ENCODE results near the gene LPIN1. TPM values are rescaled to one million over a fixed set of nuclear protein-coding genes. Genes with fewer than 3 reads are reported as not detected.

LPIN1 gene
- total RNA-seq, 1 donor from 2014 or later, result 48.8 TPM

GRCh38 chr2:11870064-11870463 is 123.6 kb downstream of the LPIN1 start:
- no peaks in the 10 kb centered on the region for H3K36me3 Mint-ChIP-seq (ENCODE audit: low read depth)
- no peaks in the 10 kb centered on the region for H3K9me3 Mint-ChIP-seq
- intact Hi-C loops (cut with micrococcal nuclease), result no loop called here
- no peaks in the 10 kb centered on the region for H3K4me1 Mint-ChIP-seq (ENCODE audit: low read depth)
- DNase-seq (ENCODE audit: low spot score), result no peak
- H3K27ac Mint-ChIP-seq, result no peak overlapping the region
- no peak overlapping the region for H3K4me3 Mint-ChIP-seq (ENCODE audit: low read depth)
- H3K27me3 Mint-ChIP-seq (ENCODE audit: low read depth), result peaks cover 10% of the 10 kb centered on the region

GRCh38 chr2:11870584-11870983 is 124.2 kb downstream of the LPIN1 start:
- H3K27me3 Mint-ChIP-seq (ENCODE audit: low read depth), result peaks cover 10% of the 10 kb centered on the region

GRCh38 chr2:11871421-11871820 is 125.0 kb downstream of the LPIN1 start:
- no peak overlapping the region for H3K27ac Mint-ChIP-seq
- H3K4me1 Mint-ChIP-seq (ENCODE audit: low read depth), result no peaks in the 10 kb centered on the region
- no peak overlapping the region for H3K4me3 Mint-ChIP-seq (ENCODE audit: low read depth)
- H3K9me3 Mint-ChIP-seq, result no peaks in the 10 kb centered on the region
- peaks cover 10% of the 10 kb centered on the region for H3K27me3 Mint-ChIP-seq (ENCODE audit: low read depth)
- no peak for DNase-seq (ENCODE audit: low spot score)
- H3K36me3 Mint-ChIP-seq (ENCODE audit: low read depth), result no peaks in the 10 kb centered on the region
- intact Hi-C loops (cut with micrococcal nuclease), result no loop called here

More at GRCh38 chr2:11870584-11870983, 124.2 kb downstream of the LPIN1 start:
- Mint-ChIP-seq H3K4me3 (ENCODE audit: low read depth) (no peak overlapping the region), H3K4me1 (ENCODE audit: low read depth) (no peaks in the 10 kb centered on the region), H3K36me3 (ENCODE audit: low read depth) (no peaks in the 10 kb centered on the region), H3K27ac (no peak overlapping the region), H3K9me3 (no peaks in the 10 kb centered on the region)
- no peak for DNase-seq (ENCODE audit: low spot score)
- intact Hi-C loops (cut with micrococcal nuclease), result no loop called here

- DNase-seq (ENCODE audit: low spot score), result no peak
- H3K4me3 Mint-ChIP-seq (ENCODE audit: low read depth), result no peak overlapping the region
- H3K4me1 Mint-ChIP-seq (ENCODE audit: low read depth), result no peaks in the 10 kb centered on the region
- intact Hi-C loops (cut with micrococcal nuclease), result no loop called here
- H3K27ac Mint-ChIP-seq, result no peak overlapping the region
- no peaks in the 10 kb centered on the region for H3K9me3 Mint-ChIP-seq
- H3K36me3 Mint-ChIP-seq (ENCODE audit: low read depth), result no peaks in the 10 kb centered on the region
- peaks cover 10% of the 10 kb centered on the region for H3K27me3 Mint-ChIP-seq (ENCODE audit: low read depth)
Measured at GRCh38 chr2:11872247-11872947, 126.0 kb downstream of the LPIN1 start.

- Mint-ChIP-seq H3K9me3 (no peaks in the 10 kb centered on the region), H3K27me3 (ENCODE audit: low read depth) (peaks cover 8% of the 10 kb centered on the region), H3K27ac (no peak overlapping the region), H3K36me3 (ENCODE audit: low read depth) (no peaks in the 10 kb centered on the region), H3K4me3 (ENCODE audit: low read depth) (no peak overlapping the region), H3K4me1 (ENCODE audit: low read depth) (no peaks in the 10 kb centered on the region)
- intact Hi-C loops (cut with micrococcal nuclease), result no loop called here
- no peak for DNase-seq (ENCODE audit: low spot score)
Measured at GRCh38 chr2:11872948-11873269, 126.5 kb downstream of the LPIN1 start.

- Mint-ChIP-seq H3K27me3 (ENCODE audit: low read depth) (peaks cover 8% of the 10 kb centered on the region), H3K4me1 (ENCODE audit: low read depth) (no peaks in the 10 kb centered on the region), H3K4me3 (ENCODE audit: low read depth) (no peak overlapping the region), H3K27ac (no peak overlapping the region), H3K36me3 (ENCODE audit: low read depth) (no peaks in the 10 kb centered on the region), H3K9me3 (no peaks in the 10 kb centered on the region)
- no peak for DNase-seq (ENCODE audit: low spot score)
- intact Hi-C loops (cut with micrococcal nuclease), result no loop called here
Measured at GRCh38 chr2:11873356-11874154, 127.1 kb downstream of the LPIN1 start.

GRCh38 chr2:11874861-11875260 is 128.4 kb downstream of the LPIN1 start:
- DNase-seq (ENCODE audit: low spot score), result no peak
- peaks cover 10% of the 10 kb centered on the region for H3K27me3 Mint-ChIP-seq (ENCODE audit: low read depth)
- H3K36me3 Mint-ChIP-seq (ENCODE audit: low read depth), result no peaks in the 10 kb centered on the region
- no peak overlapping the region for H3K27ac Mint-ChIP-seq
- H3K9me3 Mint-ChIP-seq, result no peaks in the 10 kb centered on the region
- intact Hi-C loops (cut with micrococcal nuclease), result no loop called here
- no peak overlapping the region for H3K4me3 Mint-ChIP-seq (ENCODE audit: low read depth)
- no peaks in the 10 kb centered on the region for H3K4me1 Mint-ChIP-seq (ENCODE audit: low read depth)

- no peaks in the 10 kb centered on the region for H3K4me1 Mint-ChIP-seq (ENCODE audit: low read depth)
- no peak overlapping the region for H3K4me3 Mint-ChIP-seq (ENCODE audit: low read depth)
- H3K27ac Mint-ChIP-seq, result no peak overlapping the region
- intact Hi-C loops (cut with micrococcal nuclease), result no loop called here
- DNase-seq (ENCODE audit: low spot score), result no peak
- no peaks in the 10 kb centered on the region for H3K9me3 Mint-ChIP-seq
- H3K27me3 Mint-ChIP-seq (ENCODE audit: low read depth), result peaks cover 10% of the 10 kb centered on the region
- H3K36me3 Mint-ChIP-seq (ENCODE audit: low read depth), result no peaks in the 10 kb centered on the region
Measured at GRCh38 chr2:11875481-11875880, 129.0 kb downstream of the LPIN1 start.

- Mint-ChIP-seq H3K27ac (no peak overlapping the region), H3K9me3 (no peaks in the 10 kb centered on the region), H3K4me1 (ENCODE audit: low read depth) (no peaks in the 10 kb centered on the region), H3K27me3 (ENCODE audit: low read depth) (peaks cover 10% of the 10 kb centered on the region), H3K36me3 (ENCODE audit: low read depth) (no peaks in the 10 kb centered on the region), H3K4me3 (ENCODE audit: low read depth) (no peak overlapping the region)
- intact Hi-C loops (cut with micrococcal nuclease), result no loop called here
- DNase-seq (ENCODE audit: low spot score), result no peak
Measured at GRCh38 chr2:11876436-11876835, 130.0 kb downstream of the LPIN1 start.

- Mint-ChIP-seq H3K4me3 (ENCODE audit: low read depth) (no peak overlapping the region), H3K27me3 (ENCODE audit: low read depth) (peaks cover 10% of the 10 kb centered on the region)
- intact Hi-C loops (cut with micrococcal nuclease), result no loop called here
Measured at GRCh38 chr2:11876889-11877288, 130.5 kb downstream of the LPIN1 start.

More at GRCh38 chr2:11876889-11877288, 130.5 kb downstream of the LPIN1 start:
- Mint-ChIP-seq H3K27ac (no peak overlapping the region), H3K36me3 (ENCODE audit: low read depth) (no peaks in the 10 kb centered on the region), H3K9me3 (no peaks in the 10 kb centered on the region), H3K4me1 (ENCODE audit: low read depth) (no peaks in the 10 kb centered on the region)
- no peak for DNase-seq (ENCODE audit: low spot score)

Other genes starting within 250 kb of the LPIN1 start
- 0.23 and 0.25 TPM in 2 replicates for gene GREB1, start 212.6 kb upstream of the LPIN1 start, total RNA-seq
- gene NTSR2, start 76.4 kb upstream of the LPIN1 start, total RNA-seq, result not detected in 2 replicates